Frontal cortex (tissue), 4 donors: Measurements from ENCODE around the gene LACC1. TPM values are rescaled to one million over a fixed set of nuclear protein-coding genes. Genes with fewer than 3 reads are reported as not detected.

Experiments
- DNase-seq, 2 donors: peaks; one replicate each; pipeline ENCODE4 v3.0.0; 2012; ENCODE audit warnings: low spot score in 2 of 2
- FAIRE-seq: peaks from 2 replicates; lab custom pipeline; 2012; peaks lifted over from hg19 to GRCh38; lab: Jason Lieb, UNC
- total RNA-seq: library from RNA; depleted of rRNA; stranded (reverse); fragments of >200 nt; gene quantifications from one replicate; pipeline ENCODE4 v1.2.3, GENCODE V29; 2014
- donor health status: control.
- donor health status: control.
- donor health status: control.

Gene LACC1
- total RNA-seq, 1 donor from 2014 or later = 9.4 TPM

DNA sequence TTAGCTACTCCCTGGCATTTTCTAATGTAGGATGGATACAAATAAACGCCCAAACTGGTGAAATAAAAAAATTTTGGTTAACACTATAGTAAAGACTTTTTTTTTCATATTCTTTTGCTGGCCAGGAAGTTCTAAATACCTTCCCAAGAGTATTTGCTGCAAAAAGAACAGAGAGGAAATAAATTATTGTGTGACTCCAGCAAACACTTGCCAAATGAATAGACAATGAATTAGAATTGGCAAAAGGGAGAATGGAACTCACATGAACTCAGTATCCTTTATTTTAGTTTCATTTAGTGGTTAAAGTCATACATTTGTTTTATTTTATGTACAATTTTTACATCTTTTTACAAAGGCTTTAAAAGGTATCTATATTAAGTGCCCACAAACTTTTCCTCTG, 58.1 kb downstream of the LACC1 start:
- FAIRE-seq (no peak), DNase-seq (no peak)

DNA sequence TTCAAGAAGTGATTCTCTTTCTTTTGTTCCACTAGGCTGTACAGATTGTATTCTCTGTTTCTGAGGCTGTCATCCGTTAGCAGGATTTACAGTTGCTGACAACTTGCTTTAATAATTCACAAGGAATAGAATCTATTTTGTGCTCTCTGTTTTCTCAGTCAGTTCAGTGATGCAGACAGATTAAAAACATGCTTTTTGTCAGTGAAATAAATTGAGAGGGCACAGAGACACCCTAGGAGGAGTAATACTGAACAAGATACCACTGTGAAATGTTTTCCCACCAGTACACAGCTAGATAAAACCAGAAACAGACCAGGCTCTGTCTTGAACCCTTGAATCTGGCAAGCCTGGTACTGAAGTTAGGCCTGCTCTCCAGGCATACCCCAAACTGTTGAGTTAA, 58.7 kb downstream of the LACC1 start:
- DNase-seq (no peak), FAIRE-seq (no peak)

DNA sequence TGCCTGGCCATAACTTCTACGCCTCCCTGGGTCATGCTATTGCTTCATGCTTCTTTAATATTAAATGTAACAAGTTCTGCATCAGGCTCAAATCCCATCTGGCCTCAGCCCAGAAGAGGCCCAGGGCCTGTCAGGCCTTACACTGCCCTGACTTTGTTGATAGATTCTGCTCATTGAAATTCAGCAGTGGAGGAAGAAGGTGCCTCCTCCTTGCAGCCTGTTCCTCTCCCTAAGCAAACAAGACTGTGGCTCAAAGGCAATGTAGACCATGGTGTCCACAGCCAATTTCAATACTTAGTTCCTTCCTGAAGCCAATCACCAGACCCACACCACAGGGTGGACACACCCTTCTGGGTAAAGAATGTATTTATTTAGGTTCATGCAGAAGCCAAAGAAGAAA, 59.4 kb downstream of the LACC1 start:
- no peak for DNase-seq
- no peak for FAIRE-seq

DNA sequence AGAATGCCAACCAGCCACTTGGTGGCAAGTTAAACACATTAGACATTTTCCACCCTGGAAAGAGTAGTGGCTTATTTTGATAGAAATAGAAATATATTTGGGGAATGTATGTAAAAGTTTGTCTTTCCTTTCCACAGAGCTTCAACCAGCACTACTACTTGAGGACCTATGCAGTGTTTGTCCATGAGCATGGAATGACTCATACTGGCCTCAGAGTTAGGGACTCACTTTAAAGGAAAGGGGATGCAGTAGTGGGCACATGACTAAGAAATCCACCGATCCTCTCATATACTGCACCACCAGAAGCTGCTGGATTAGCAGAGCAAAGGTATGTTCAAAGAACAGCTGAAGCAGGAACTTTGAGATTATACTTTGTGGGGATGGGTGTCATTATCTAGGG, 62.6 kb downstream of the LACC1 start:
- DNase-seq (no peak), FAIRE-seq (no peak)

Other genes with a start within 250 kb of the LACC1 start
- 50.5 TPM for gene ENOX1, start 92.9 kb upstream of the LACC1 start, total RNA-seq
- 10.2 TPM for gene CCDC122, start 164 bp upstream of the LACC1 start, total RNA-seq